ENCODE results near the gene KCTD6.

DNA sequence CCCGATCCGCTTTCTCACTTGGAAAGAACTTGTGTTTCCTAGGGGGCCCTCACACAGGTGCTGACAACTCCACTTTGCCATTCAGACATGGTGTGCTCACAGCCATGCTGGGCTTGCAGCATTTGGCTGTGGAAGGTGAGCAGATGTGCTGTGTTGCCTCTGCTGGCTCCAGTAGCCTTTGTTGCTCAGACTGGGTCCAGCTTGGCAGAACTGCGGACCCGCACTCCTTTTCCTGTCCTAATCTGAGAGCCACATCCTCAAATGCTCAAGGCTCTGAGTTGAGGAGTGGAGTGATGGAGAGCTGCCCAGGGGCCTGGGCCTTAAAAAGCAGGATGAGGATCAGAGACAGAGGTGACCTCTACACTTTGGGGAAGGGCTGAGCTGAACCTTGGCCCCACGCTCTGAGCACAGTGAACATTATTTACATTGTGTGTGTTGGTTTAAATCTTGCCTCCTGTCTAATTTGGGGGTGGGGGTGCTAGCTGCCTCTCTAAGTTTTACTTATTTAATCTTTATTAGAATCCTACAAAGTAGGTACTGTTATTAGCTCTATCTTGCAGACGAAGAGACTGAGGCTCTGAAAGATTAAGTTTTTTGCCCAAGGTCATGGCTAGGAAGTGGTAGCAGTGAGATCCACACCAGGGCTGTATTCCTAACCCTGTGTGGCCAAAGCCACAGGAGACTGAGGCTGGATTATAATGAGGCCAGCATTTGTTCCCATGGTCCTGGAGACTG is 27.9 kb downstream of the KCTD6 start:
- no peak for TF ChIP-seq ZNF274 (IDR thresholded peaks at IDR 0.05; ENCODE audit: low read depth, low read length)
- no peak for TF ChIP-seq YY1 (IDR thresholded peaks at IDR 0.05; ENCODE audit: insufficient read depth, insufficient read length)
